ENCODE results near the gene FAM3D.
"Not testable (repeated sequence)": the region's sequence is repeated elsewhere in the genome, so short reads cannot be mapped to it uniquely, and the experiment has no call there.

FAM3D gene

DNA sequence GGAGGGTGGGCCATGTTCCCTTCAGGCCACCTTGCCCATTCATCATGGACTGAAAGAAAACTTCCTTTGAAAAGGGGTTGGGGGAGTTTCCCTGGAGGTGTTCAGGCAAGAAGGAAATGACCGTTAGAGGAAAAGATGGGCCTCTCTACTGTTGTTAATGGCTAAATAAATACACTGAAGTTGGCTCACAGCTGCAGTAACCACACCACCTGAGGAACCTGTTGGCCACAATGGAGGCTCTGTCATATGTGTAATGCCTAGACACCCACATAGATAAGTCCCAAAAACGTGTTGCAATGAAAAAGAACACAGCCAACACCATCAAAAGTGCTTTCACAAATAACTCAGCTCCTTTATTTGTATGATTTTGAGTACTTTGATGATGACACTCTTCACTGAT is 38.2 kb upstream of the FAM3D start:
- H3K27ac ChIP-seq, result no peak overlapping the region
- TF ChIP-seq CTCF (conservative IDR thresholded peaks at IDR 0.05), result no peak

GRCh38 chr3:58704304-58704703 is 37.7 kb upstream of the FAM3D start:
- not testable (repeated sequence) for H3K27ac ChIP-seq

- H3K27ac ChIP-seq, result no peak overlapping the region
- TF ChIP-seq CTCF (conservative IDR thresholded peaks at IDR 0.05), result no peak
Measured at GRCh38 chr3:58698246-58698645, 31.7 kb upstream of the FAM3D start.

DNA sequence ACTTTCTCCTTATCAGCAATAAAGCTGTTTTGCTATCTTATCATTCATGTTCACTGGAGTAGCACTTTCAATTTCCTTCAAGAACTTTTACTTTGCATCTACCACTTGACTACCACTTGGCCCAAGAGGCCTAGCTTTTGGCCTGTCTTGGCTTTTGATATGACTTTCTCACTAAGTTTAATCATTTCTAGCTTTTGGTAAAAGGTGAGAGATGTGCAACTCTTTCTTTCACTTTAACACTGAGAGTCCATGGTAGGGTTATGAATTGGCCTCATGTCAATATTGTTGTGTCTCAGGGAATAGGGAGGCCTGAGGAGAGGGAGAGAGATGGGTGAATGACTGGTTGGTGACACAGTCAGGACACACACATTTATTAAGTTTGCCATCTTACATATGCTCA is 31.0 kb upstream of the FAM3D start:
- no peak overlapping the region for H3K27ac ChIP-seq
- TF ChIP-seq CTCF (conservative IDR thresholded peaks at IDR 0.05), result no peak

DNA sequence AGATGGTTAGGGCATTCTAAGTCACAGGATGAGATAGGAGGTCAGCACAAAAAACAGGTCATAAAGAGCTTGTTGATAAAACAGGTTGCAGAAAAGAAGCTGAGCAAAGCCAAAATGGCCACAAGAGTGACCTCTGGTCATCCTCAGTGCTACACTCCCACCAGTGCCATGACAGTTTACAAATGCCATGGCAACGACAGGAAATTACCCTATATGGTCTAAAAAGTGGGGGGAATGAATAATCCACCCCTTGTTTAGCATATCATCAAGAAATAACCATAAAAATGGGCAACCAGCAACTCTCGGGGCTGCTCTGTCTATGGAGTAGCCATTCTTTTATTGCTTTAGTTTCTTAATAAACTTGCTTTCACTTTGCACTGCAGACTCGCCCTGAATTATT is 30.2 kb upstream of the FAM3D start:
- peak overlapping the region; percentile 63 for H3K27ac ChIP-seq

DNA sequence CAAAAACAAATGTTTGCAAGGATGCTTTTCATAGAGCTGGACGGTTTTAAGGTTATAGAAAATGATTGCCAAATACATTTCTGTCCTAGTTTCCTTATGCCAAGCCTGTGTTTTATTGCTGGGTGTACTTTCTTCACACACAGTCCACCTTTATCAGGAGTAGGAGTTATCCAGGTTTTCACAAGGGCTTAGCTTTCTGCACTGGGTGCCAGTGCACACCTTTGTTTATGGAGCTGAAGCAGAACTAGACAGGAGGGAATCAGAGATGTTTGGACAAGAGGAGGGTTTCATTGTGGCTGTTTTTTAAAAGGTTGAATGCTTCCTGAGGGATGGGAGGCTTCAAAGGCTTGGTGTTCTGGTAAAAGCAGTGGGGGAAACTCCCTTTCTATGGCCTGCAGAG is 29.5 kb upstream of the FAM3D start:
- no peak for TF ChIP-seq CTCF (conservative IDR thresholded peaks at IDR 0.05)

GRCh38 chr3:58695284-58695683 is 28.7 kb upstream of the FAM3D start:
- H3K27ac ChIP-seq, result peak overlapping the region; percentile 63; the same call in 1 of the 2 replicates

More for the DNA sequence above, 29.5 kb upstream of the FAM3D start:
- H3K27ac ChIP-seq, result peak overlapping the region; percentile 63

DNA sequence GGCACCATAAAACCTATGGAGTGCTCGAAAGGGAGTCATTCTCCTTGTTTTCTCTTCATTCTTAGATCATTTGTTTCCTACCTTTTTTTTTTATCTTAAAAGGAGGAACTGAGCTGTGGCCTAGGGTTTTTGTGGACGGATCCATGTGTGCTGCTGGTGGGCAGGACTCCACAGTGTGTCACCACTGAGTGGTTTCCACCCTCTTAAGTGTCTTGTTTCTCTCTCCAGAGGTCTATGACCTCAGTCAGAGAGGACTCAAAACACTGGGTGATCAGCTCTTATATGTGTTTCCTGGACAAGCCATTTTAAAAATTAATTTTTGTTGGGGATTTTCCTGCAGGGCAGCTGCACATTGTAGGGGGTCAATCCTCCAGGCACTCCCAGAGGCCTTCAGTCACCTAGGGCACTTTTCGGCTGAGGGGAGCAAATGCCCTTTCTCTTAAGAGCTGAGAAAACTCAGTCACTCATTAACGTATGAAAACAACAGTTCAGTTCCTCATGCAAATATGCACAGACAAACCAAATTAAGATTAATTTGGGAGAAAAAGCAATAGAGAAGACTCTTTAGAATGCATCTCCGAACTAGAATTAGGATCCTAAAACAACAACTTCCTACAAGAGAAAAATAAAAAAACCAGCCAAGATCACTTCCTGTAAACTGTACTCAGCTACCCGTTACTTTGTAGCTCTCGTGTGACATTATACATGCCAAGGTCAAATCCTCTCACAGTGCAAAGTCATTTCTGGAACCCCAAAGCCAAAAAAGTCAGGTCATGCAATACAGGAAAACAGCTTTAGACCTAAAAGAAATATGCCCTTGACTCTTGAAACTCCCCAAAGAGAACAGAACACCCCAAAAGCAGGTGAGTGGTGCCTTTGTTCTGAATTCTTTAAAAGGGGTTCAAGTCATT is 27.6 kb upstream of the FAM3D start:
- no peak for TF ChIP-seq CTCF (conservative IDR thresholded peaks at IDR 0.05)
- no peak overlapping the region for H3K27ac ChIP-seq

DNA sequence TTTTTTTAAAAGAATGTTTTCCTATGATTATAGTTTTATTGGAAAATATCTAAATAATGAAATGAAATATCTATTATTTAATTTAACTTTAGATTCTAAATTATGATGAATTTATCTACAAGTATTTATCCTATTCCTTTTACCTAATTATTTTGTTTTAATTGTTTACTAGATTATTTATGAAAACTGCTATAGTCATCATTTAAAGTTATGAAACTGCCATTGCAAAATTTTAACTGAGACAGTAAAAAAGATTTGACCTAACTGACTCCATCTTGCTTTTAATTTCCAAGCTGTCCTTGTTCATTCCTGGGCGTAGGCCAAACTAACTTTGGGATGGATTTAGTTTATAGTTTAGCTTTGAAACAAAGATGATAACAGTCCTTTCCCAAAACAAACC is 25.9 kb upstream of the FAM3D start:
- H3K27ac ChIP-seq, result no peak overlapping the region
- TF ChIP-seq CTCF (conservative IDR thresholded peaks at IDR 0.05), result no peak
